B cell (primary cell): ENCODE measurements around the gene TM4SF20. TPM values are rescaled to one million over a fixed set of nuclear protein-coding genes. Genes with fewer than 3 reads are reported as not detected.
A peak's percentile ranks its signal among the peaks of the same experiment; 100 is the strongest.

Experiments used
- ATAC-seq: fragments of 200-7000 bp; cut with Tn5 transposase; one replicate; pipeline ENCODE4 v1.10.0; 2021; ENCODE audit warnings: low read depth, mild to moderate bottlenecking, moderate number of reproducible peaks, moderate library complexity
- CTCF ChIA-PET: fragments of 350-600 bp; sonication (Branson Sonifier 250); formaldehyde crosslinking; loops from one replicate; lab custom pipeline; 2021; ENCODE audit warnings: antibody characterized with exemption, inconsistent platforms; lab: Charles Lee
- POLR2A ChIA-PET: fragments of 350-600 bp; sonication (Branson Sonifier 250); formaldehyde crosslinking; loops from one replicate; lab custom pipeline; 2021; ENCODE audit warnings: antibody characterized with exemption; lab: Charles Lee
- DNase-seq: peaks from one replicate; pipeline ENCODE4 v3.0.0; 2013
- H2AFZ ChIP-seq: 2 replicates; pipeline ENCODE4 v1.6.1; 2012; ENCODE audit warnings: mild to moderate bottlenecking, low read depth, low read length; ENCODE audit not compliant: insufficient read depth, poor library complexity, severe bottlenecking
- H3K27ac ChIP-seq, 2 donors: 1 replicate in 1 of 2; 2 replicates in 1 of 2; pipeline ENCODE4 v1.5.1; 2012 to 2013; ENCODE audit warnings: low read length in 2 of 2, mild to moderate bottlenecking in 2 of 2, moderate library complexity in 1 of 2
- H3K27me3 ChIP-seq, 4 experiments: fragments of 200-600 bp in 1 of 4; sonication (generic) in 1 of 4; replicated peaks in 1 of 4; 1 replicate in 2 of 4; 2 replicates in 2 of 4; pipeline versions ENCODE4 v1.6.1 to v1.7.0; 2013 to 2016; ENCODE audit warnings: low read length in 3 of 4, mild to moderate bottlenecking in 2 of 4, mixed read lengths in 1 of 4, moderate library complexity in 1 of 4; ENCODE audit not compliant: insufficient read depth in 4 of 4, control insufficient read depth in 3 of 4; ENCODE audit errors: control extremely low read depth in 1 of 4
- H3K36me3 ChIP-seq, 2 experiments: replicated peaks in 1 of 2; 1 replicate in 1 of 2; 2 replicates in 1 of 2; pipeline versions ENCODE4 v1.6.1 to v1.7.1; 2013; ENCODE audit warnings: low read length in 1 of 2; ENCODE audit not compliant: insufficient read depth in 2 of 2, control insufficient read depth in 1 of 2; ENCODE audit errors: control extremely low read depth in 1 of 2, extremely low read depth in 1 of 2
- H3K4me1 ChIP-seq, 2 donors: fragments of 200-600 bp in 1 of 2; sonication (generic) in 1 of 2; 1 replicate in 1 of 2; 2 replicates in 1 of 2; pipeline versions ENCODE4 v1.5.1 to v1.6.1; 2013 to 2017; ENCODE audit warnings: low read length in 2 of 2; ENCODE audit not compliant: control insufficient read depth in 2 of 2, insufficient read depth in 2 of 2
- H3K4me2 ChIP-seq: replicated peaks from 2 replicates; pipeline ENCODE3; 2012; ENCODE audit warnings: mild to moderate bottlenecking, low read depth, low read length; ENCODE audit not compliant: poor library complexity, severe bottlenecking
- H3K4me3 ChIP-seq, 5 experiments: fragments of 200-600 bp in 1 of 5; sonication (generic) in 1 of 5; 1 replicate in 3 of 5; 2 replicates in 2 of 5; pipeline versions ENCODE4 v1.5.1 to v1.7.0; 2011 to 2016; ENCODE audit warnings: low read length in 4 of 5, mild to moderate bottlenecking in 4 of 5, low read depth in 2 of 5, control low read depth in 1 of 5, moderate library complexity in 1 of 5; ENCODE audit not compliant: insufficient read depth in 1 of 5; ENCODE audit errors: control extremely low read depth in 1 of 5, extremely low read depth in 1 of 5
- H3K79me2 ChIP-seq: fragments of 200-600 bp; sonication (generic); one replicate; pipeline ENCODE4 v1.6.0; 2016; ENCODE audit warnings: low read length; ENCODE audit not compliant: control insufficient read depth, insufficient read depth
- H3K9ac ChIP-seq: fragments of 200-600 bp; sonication (generic); 2 replicates; pipeline ENCODE4 v1.6.1; 2017; ENCODE audit warnings: mild to moderate bottlenecking, low read length, moderate library complexity
- H3K9me3 ChIP-seq, 3 donors: one replicate each; pipeline versions ENCODE4 v1.6.1 to v1.7.1; 2013; ENCODE audit warnings: low read length in 2 of 3; ENCODE audit not compliant: control insufficient read depth in 2 of 3, insufficient read depth in 1 of 3; ENCODE audit errors: control extremely low read depth in 1 of 3
- H4K20me1 ChIP-seq: 2 replicates; pipeline ENCODE4 v1.6.0; 2012; ENCODE audit warnings: mild to moderate bottlenecking, low read length; ENCODE audit not compliant: insufficient read depth, control insufficient read depth, poor library complexity, severe bottlenecking
- H3K27ac Mint-ChIP-seq: one replicate; pipeline ENCODE4 v1.8.0; 2021; ENCODE audit warnings: mixed read lengths
- H3K27me3 Mint-ChIP-seq: one replicate; pipeline ENCODE4 v1.8.0; 2021; ENCODE audit warnings: mixed read lengths
- H3K4me1 Mint-ChIP-seq: one replicate; pipeline ENCODE4 v1.8.0; 2021; ENCODE audit warnings: mixed read lengths
- H3K4me3 Mint-ChIP-seq: one replicate; pipeline ENCODE4 v1.8.0; 2021; ENCODE audit warnings: mixed read lengths
- H3K9me3 Mint-ChIP-seq: one replicate; pipeline ENCODE4 v1.8.0; 2022; ENCODE audit warnings: mixed read lengths; ENCODE audit not compliant: insufficient read depth
- EZH2 ChIP-seq: IDR thresholded peaks from 2 replicates; pipeline ENCODE4 v1.6.1; 2012; ENCODE audit warnings: borderline replicate concordance, low read depth, mild to moderate bottlenecking, moderate library complexity, low read length; ENCODE audit not compliant: insufficient read depth, poor library complexity, severe bottlenecking
- WGBS: methylation state at CpG from one replicate; pipeline ENCODE4 v1.1.5; 2013; ENCODE audit warnings: missing lambda C conversion rate; ENCODE audit not compliant: insufficient coverage; 5-methylcytosine and 5-hydroxymethylcytosine counted together
- intact Hi-C: fragments of 100-400 bp; cut with micrococcal nuclease; formaldehyde crosslinking; loops from one replicate; pipeline ENCODE4 v1.10.0; 2022
- polyA plus RNA-seq: library from polyadenylated mRNA; depleted of rRNA; stranded (reverse); fragments of >200 nt; gene quantifications from 2 replicates; pipeline ENCODE4 v1.2.3, GENCODE V29; 2012
- total RNA-seq, 2 donors: library from RNA; stranded (reverse); fragments of 120-200 nt in 1 of 2; gene quantifications; 1 replicate in 1 of 2; 2 replicates in 1 of 2; pipeline versions ENCODE4 v1.2.3 to v1.2.4, GENCODE V29; 2013 to 2022
- TF ChIP-seq, protein P1 (sequence below): fragments of 200-600 bp; IDR thresholded peaks from one replicate; pipeline ENCODE4 v1.8.0; 2022; ENCODE audit warnings: antibody characterized with exemption, mild to moderate bottlenecking

TM4SF20 gene
- total and polyA plus RNA-seq, 2 donors (not counting 1 experiment from before 2014, with no cell fraction given): not detected

DNA sequence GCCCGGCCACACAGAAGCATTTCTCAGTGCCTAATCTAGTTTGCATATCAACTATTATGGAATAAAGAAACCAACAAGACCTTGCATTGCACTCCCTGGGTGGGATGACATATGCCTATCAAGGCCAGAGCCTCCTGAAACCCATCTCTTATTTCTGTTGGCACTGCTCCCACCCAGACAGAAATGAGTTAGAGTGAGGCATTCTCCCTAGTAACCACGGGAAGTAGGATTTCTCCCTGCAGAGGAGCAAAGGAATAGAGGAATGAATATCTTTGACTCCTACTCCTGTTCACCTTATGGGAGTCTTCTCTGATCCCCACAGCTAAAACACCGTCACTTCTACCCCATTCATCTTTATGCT lies 32.9 kb upstream of the TM4SF20 start:
- H3K9me3 Mint-ChIP-seq: no peaks in the 10 kb centered on the region
- DNase-seq (no peak), ATAC-seq (no peak)
- H3K27me3 ChIP-seq: no peaks in the 10 kb centered on the region
- POLR2A ChIA-PET: no interaction called here
- peaks cover 0 to 4% (median 0%) of the 10 kb centered on the region in 3 donors for H3K9me3 ChIP-seq
- WGBS: 100% methylated on average over 1 of the region's 3 CpGs
- H3K79me2 ChIP-seq: no peaks in the 10 kb centered on the region
- H3K4me3 ChIP-seq: no peak overlapping the region
- TF ChIP-seq, protein P1, sequence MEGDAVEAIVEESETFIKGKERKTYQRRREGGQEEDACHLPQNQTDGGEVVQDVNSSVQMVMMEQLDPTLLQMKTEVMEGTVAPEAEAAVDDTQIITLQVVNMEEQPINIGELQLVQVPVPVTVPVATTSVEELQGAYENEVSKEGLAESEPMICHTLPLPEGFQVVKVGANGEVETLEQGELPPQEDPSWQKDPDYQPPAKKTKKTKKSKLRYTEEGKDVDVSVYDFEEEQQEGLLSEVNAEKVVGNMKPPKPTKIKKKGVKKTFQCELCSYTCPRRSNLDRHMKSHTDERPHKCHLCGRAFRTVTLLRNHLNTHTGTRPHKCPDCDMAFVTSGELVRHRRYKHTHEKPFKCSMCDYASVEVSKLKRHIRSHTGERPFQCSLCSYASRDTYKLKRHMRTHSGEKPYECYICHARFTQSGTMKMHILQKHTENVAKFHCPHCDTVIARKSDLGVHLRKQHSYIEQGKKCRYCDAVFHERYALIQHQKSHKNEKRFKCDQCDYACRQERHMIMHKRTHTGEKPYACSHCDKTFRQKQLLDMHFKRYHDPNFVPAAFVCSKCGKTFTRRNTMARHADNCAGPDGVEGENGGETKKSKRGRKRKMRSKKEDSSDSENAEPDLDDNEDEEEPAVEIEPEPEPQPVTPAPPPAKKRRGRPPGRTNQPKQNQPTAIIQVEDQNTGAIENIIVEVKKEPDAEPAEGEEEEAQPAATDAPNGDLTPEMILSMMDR: no peak
- no peak for TF ChIP-seq EZH2
- peaks cover 34 to 37% of the 10 kb centered on the region in 2 donors for H3K4me1 ChIP-seq
- H3K27me3 Mint-ChIP-seq: no peaks in the 10 kb centered on the region
- peak overlapping the region; percentile 55 for H3K4me2 ChIP-seq
- H2AFZ ChIP-seq: no peak overlapping the region
- intact Hi-C loops: loop anchor here (5.0 kb wide), 1 partner anchor 50 kb away; no protein-coding TSS in a partner anchor
- peak overlapping the region; percentile 60 for H3K4me3 Mint-ChIP-seq
- H4K20me1 ChIP-seq: no peaks in the 10 kb centered on the region
- H3K36me3 ChIP-seq: no peaks in the 10 kb centered on the region
- H3K9ac ChIP-seq: no peak overlapping the region
- no peak overlapping the region for H3K27ac ChIP-seq
- CTCF ChIA-PET: no interaction called here
- peak overlapping the region; percentile 46 for H3K27ac Mint-ChIP-seq
- H3K4me1 Mint-ChIP-seq: peaks cover 42% of the 10 kb centered on the region

DNA sequence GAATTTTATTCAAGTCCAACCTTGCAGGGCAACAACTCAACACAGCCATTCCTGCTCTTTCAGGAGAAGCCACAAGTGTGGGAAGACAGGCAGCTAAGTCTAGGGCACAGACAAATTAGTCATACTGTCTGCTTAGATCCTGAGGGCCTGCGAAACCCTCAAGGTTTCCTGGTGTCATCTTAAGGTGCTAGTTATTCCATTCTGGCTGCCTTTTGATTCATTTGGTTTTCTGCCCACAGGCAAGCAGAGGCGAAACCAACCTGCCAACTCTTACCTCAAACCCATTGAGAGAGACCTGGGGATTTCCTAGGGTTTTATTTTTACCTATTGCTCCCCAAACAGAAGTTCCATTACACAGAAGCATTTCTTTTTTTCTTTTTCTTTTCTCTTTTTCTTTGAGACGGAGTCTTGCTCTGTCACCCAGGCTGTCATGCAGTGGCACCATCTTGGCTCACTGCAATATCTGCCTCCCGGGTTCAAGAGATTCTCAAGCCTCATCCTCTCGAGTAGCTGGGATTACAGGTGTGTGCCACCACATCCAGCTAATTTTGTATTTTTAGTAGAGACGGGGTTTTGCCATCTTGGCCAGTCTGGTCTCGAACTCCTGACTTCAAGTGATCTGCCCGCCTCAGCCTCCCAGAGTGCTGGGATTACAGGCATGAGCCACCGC lies 32.3 kb upstream of the TM4SF20 start:
- peak overlapping the region; percentile 12 for H3K9ac ChIP-seq
- peak overlapping the region; percentile 55 for H3K4me2 ChIP-seq
- H3K79me2 ChIP-seq: no peaks in the 10 kb centered on the region
- H2AFZ ChIP-seq: peak overlapping the region; percentile 43
- Mint-ChIP-seq H3K4me1 (peaks cover 41% of the 10 kb centered on the region), H3K27ac (peak overlapping the region; percentile 60), H3K9me3 (no peaks in the 10 kb centered on the region), H3K4me3 (peak overlapping the region; percentile 63), H3K27me3 (no peaks in the 10 kb centered on the region)
- H3K36me3 ChIP-seq: no peaks in the 10 kb centered on the region
- H3K27me3 ChIP-seq: no peaks in the 10 kb centered on the region
- peak overlapping the region in 1 of 2 donors; percentile 60 for H3K27ac ChIP-seq
- peak overlapping the region in 1 of 5 experiments; percentile 19 for H3K4me3 ChIP-seq
- no peak for TF ChIP-seq EZH2
- TF ChIP-seq, protein P1: no peak
- ATAC-seq (peak; percentile 72), DNase-seq (peak; percentile 57)
- intact Hi-C loops: loop anchor here (5.0 kb wide), 1 partner anchor 51 kb away; no protein-coding TSS in a partner anchor
- no peaks in the 10 kb centered on the region for H4K20me1 ChIP-seq
- ChIA-PET POLR2A (no interaction called here), CTCF (interaction anchor here (0.9 to 1.8 kb wide), 2 partner anchors 93 to 354 kb away, joined by 3 to 9 read pairs; no protein-coding TSS in a partner anchor)
- H3K4me1 ChIP-seq: peaks cover 33 to 36% of the 10 kb centered on the region in 2 donors
- peaks cover 0 to 4% (median 0%) of the 10 kb centered on the region in 3 donors for H3K9me3 ChIP-seq
- 55% methylated on average over 8 of the region's 9 CpGs for WGBS
